ENCODE results near the gene BLTP3B.

Gene BLTP3B

GRCh38 chr12:100120355-100120754 is 22.3 kb downstream of the BLTP3B start:
- DNase-seq (ENCODE audit: low read depth, low spot score) = no peak

DNA sequence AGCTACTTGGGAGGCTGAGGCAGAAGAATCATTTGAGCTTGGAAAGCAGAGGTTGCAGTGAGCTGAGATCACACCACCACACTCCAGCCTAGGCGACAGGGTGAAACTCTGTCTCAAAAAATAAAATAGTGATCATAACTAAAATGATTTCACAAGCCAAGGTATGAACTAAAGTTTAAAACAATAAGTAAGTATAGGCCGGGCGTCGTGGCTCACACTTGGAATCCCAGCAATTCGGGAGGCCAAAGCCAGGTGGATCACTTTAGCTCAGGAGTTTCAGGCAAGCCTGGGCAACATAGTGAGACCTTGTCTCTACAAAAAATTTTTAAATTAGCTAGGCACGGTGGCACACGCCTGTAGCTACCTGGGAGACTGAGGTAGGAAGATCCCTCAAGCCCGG is 27.4 kb downstream of the BLTP3B start:
- DNase-seq (ENCODE audit: low read depth, low spot score) = no peak

GRCh38 chr12:100114574-100114973 is 28.1 kb downstream of the BLTP3B start:
- no peak for DNase-seq (ENCODE audit: low read depth, low spot score)

GRCh38 chr12:100110276-100110675 is 32.4 kb downstream of the BLTP3B start:
- DNase-seq (ENCODE audit: low read depth, low spot score) = no peak

DNA sequence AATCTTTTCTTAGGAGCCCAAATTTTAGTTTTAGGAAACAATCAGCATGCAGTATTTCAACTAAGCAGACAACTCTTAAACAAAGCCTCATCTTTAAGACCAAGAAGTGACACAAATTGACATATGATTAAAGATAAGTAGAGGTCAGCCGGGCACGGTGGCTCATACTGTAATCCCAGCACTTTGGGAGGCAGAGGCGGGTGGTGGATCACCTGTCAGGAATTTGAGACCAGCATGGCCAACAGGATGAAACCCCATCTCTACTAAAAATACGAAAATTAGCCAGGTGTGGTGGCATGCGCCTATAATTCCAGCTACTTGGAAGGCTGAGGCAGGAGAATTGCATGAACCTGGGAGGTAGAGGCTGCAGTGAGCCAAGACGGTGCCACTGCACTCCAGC is 35.8 kb downstream of the BLTP3B start:
- no peak for DNase-seq (ENCODE audit: low read depth, low spot score)

DNA sequence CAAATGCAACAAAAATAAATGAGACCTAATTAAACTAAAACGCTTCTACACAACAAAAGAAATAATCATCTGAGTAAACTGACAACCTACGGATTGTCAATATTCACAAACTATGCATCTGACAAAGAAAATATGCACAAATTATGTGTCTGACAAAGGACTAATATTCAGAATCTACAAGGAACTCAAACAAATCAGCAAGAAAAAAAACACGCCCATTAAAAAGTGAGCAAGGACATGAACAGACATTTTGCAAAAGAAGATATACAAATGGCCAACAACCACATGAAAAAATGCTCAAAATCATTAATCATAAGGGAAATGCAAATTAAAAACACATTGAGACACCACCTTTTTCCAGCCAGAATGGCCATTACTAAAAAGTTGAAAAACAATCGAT is 37.0 kb downstream of the BLTP3B start:
- DNase-seq (ENCODE audit: low read depth, low spot score) = no peak

GRCh38 chr12:100101000-100101399 is 41.7 kb downstream of the BLTP3B start:
- no peak for DNase-seq (ENCODE audit: low read depth, low spot score)
